DOHH2 (cell line): ENCODE measurements around the gene NKIRAS1.

Experiments used
- EZH2phosphoT487 ChIP-seq: fragments of 200-600 bp; sonication (generic); IDR thresholded peaks from 2 replicates; pipeline ENCODE4 v1.6.1; 2017; ENCODE audit warnings: borderline replicate concordance, mild to moderate bottlenecking, antibody characterized with exemption, low read length, moderate library complexity, mixed read lengths
- TF ChIP-seq, protein P1 (sequence below): fragments of 200-600 bp; sonication (generic); IDR thresholded peaks from one replicate; pipeline ENCODE4 v1.5.1; 2014; ENCODE audit warnings: antibody characterized with exemption, mild to moderate bottlenecking, low read depth, low read length; ENCODE audit not compliant: poor library complexity, severe bottlenecking

DNA sequence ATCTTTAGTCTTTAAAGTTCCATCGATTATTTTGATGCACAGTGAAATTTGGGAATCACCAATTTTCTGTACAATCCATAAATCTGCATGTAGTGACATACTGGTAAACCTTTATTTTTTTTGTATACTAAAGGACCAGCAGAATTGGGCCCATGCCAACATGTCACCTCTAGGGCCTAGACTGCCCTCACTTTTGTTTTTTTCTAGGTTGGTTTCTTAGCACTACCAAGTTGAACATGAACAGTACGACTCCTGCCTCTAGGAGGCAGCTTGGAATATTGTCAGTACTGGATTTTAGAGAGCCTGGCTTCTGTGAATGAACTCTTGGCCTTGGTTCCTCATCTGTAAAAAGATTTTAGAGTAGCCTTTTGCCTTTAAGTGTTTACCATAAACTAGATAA, 32.3 kb downstream of the NKIRAS1 start:
- TF ChIP-seq, protein P1, sequence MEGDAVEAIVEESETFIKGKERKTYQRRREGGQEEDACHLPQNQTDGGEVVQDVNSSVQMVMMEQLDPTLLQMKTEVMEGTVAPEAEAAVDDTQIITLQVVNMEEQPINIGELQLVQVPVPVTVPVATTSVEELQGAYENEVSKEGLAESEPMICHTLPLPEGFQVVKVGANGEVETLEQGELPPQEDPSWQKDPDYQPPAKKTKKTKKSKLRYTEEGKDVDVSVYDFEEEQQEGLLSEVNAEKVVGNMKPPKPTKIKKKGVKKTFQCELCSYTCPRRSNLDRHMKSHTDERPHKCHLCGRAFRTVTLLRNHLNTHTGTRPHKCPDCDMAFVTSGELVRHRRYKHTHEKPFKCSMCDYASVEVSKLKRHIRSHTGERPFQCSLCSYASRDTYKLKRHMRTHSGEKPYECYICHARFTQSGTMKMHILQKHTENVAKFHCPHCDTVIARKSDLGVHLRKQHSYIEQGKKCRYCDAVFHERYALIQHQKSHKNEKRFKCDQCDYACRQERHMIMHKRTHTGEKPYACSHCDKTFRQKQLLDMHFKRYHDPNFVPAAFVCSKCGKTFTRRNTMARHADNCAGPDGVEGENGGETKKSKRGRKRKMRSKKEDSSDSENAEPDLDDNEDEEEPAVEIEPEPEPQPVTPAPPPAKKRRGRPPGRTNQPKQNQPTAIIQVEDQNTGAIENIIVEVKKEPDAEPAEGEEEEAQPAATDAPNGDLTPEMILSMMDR = no peak
- TF ChIP-seq EZH2phosphoT487 = no peak
